Endometrium (tissue), 2 donors: ENCODE data around the gene UGDH.
"Not testable (repeated sequence)": the region's sequence is repeated elsewhere in the genome, so short reads cannot be mapped to it uniquely, and the experiment has no call there.

Experiments used
- FAIRE-seq: peaks from 2 replicates; lab custom pipeline; 2012; peaks lifted over from hg19 to GRCh38; lab: Jason Lieb, UNC
- donor health status: control.
- donor health status: control.

Gene UGDH

GRCh38 chr4:39527296-39528060 is at the start of gene UGDH:
Gene UGDH, minus strand, starts transcription at chr4:39527439. Its CDS starts 5,927 bp downstream, at chr4:39521512.
- peak; percentile 89 for FAIRE-seq

- no peak for FAIRE-seq
Observed at GRCh38 chr4:39574946-39575345, 47.7 kb upstream of the UGDH start.

- FAIRE-seq, result no peak
Observed at GRCh38 chr4:39571504-39571903, 44.3 kb upstream of the UGDH start.

GRCh38 chr4:39571054-39571453 is 43.8 kb upstream of the UGDH start:
- FAIRE-seq, result no peak

- FAIRE-seq, result no peak
Observed at GRCh38 chr4:39569209-39569608, 42.0 kb upstream of the UGDH start.

- FAIRE-seq, result no peak
Observed at GRCh38 chr4:39568805-39569204, 41.6 kb upstream of the UGDH start.

- FAIRE-seq, result no peak
Observed at GRCh38 chr4:39565878-39566600, 38.8 kb upstream of the UGDH start.

GRCh38 chr4:39563346-39563847 is 36.2 kb upstream of the UGDH start:
- FAIRE-seq, result no peak

- no peak for FAIRE-seq
Observed at GRCh38 chr4:39562792-39563191, 35.6 kb upstream of the UGDH start.

GRCh38 chr4:39559626-39560025 is 32.4 kb upstream of the UGDH start:
- no peak for FAIRE-seq

- FAIRE-seq, result no peak
Observed at GRCh38 chr4:39555472-39555871, 28.2 kb upstream of the UGDH start.

- FAIRE-seq, result peak; percentile 88
Observed at GRCh38 chr4:39548425-39549067, 21.3 kb upstream of the UGDH start.

GRCh38 chr4:39544580-39545315 is 17.5 kb upstream of the UGDH start:
- FAIRE-seq, result peak; percentile 51

GRCh38 chr4:39544080-39544479 is 16.8 kb upstream of the UGDH start:
- not testable (repeated sequence) for FAIRE-seq

GRCh38 chr4:39543034-39543433 is 15.8 kb upstream of the UGDH start:
- FAIRE-seq, result no peak

- FAIRE-seq, result no peak
Observed at GRCh38 chr4:39542611-39543012, 15.4 kb upstream of the UGDH start.

GRCh38 chr4:39541987-39542610 is 14.9 kb upstream of the UGDH start:
- no peak for FAIRE-seq

- FAIRE-seq, result no peak
Observed at GRCh38 chr4:39539089-39539611, 11.9 kb upstream of the UGDH start.

GRCh38 chr4:39533541-39533940 is 6.3 kb upstream of the UGDH start:
- no peak for FAIRE-seq

- FAIRE-seq, result not testable (repeated sequence)
Observed at GRCh38 chr4:39532237-39532636, 5.0 kb upstream of the UGDH start.

- no peak for FAIRE-seq
Observed at GRCh38 chr4:39530682-39531081, 3.4 kb upstream of the UGDH start.
